Measurements from ENCODE around the gene NDRG4.

Gene NDRG4

GRCh38 chr16:58541711-58542110 lies 41.8 kb downstream of the NDRG4 start:
- no peak for DNase-seq (ENCODE audit: low spot score)

GRCh38 chr16:58542291-58542690 lies 42.3 kb downstream of the NDRG4 start:
- DNase-seq (ENCODE audit: low spot score), result no peak

- no peak for DNase-seq (ENCODE audit: low spot score)
These were observed 43.7 kb downstream of the NDRG4 start for GRCh38 chr16:58543685-58544084.

GRCh38 chr16:58548378-58548777 lies 48.4 kb downstream of the NDRG4 start:
- DNase-seq (ENCODE audit: low spot score), result no peak

- no peak for DNase-seq (ENCODE audit: low spot score)
These were observed 51.6 kb downstream of the NDRG4 start for GRCh38 chr16:58551496-58551895.

GRCh38 chr16:58556678-58557077 lies 56.7 kb downstream of the NDRG4 start:
- DNase-seq (ENCODE audit: low spot score), result no peak

All from pons (tissue), 1 donor.